Measurements from ENCODE around the gene ABCA13. TPM values are rescaled to one million over a fixed set of nuclear protein-coding genes. Genes with fewer than 3 reads are reported as not detected.
"Not testable (repeated sequence)": the region's sequence is repeated elsewhere in the genome, so short reads cannot be mapped to it uniquely, and the experiment has no call there.

The ABCA13 gene
- polyA plus RNA-seq, 3 donors: 0.53 to 0.86 (median 0.69) TPM

GRCh38 chr7:48175019-48175418, 3.8 kb downstream of the ABCA13 start:
- no peak for DNase-seq (ENCODE audit: low read depth in 3 of 3, low spot score in 2 of 3)

- no peak for DNase-seq (ENCODE audit: low read depth in 3 of 3, low spot score in 2 of 3)
Measured at GRCh38 chr7:48176356-48176893, 5.2 kb downstream of the ABCA13 start.

GRCh38 chr7:48177271-48177670, 6.0 kb downstream of the ABCA13 start:
- no peak for DNase-seq (ENCODE audit: low read depth in 3 of 3, low spot score in 2 of 3)

- no peak for DNase-seq (ENCODE audit: low read depth in 3 of 3, low spot score in 2 of 3)
Measured at GRCh38 chr7:48179496-48180030, 8.3 kb downstream of the ABCA13 start.

GRCh38 chr7:48180981-48181380, 9.7 kb downstream of the ABCA13 start:
- DNase-seq (ENCODE audit: low read depth in 3 of 3, low spot score in 2 of 3): no peak

- DNase-seq (ENCODE audit: low read depth in 3 of 3, low spot score in 2 of 3): no peak
Measured at GRCh38 chr7:48182718-48183369, 11.6 kb downstream of the ABCA13 start.

GRCh38 chr7:48183370-48183743, 12.1 kb downstream of the ABCA13 start:
- no peak for DNase-seq (ENCODE audit: low read depth in 3 of 3, low spot score in 2 of 3)

GRCh38 chr7:48183965-48184364, 12.7 kb downstream of the ABCA13 start:
- no peak for DNase-seq (ENCODE audit: low read depth in 3 of 3, low spot score in 2 of 3)

GRCh38 chr7:48188776-48189520, 17.7 kb downstream of the ABCA13 start:
- no peak for DNase-seq (ENCODE audit: low read depth in 3 of 3, low spot score in 2 of 3)

- no peak for DNase-seq (ENCODE audit: low read depth in 3 of 3, low spot score in 2 of 3)
Measured at GRCh38 chr7:48192996-48193395, 21.7 kb downstream of the ABCA13 start.

- no peak for DNase-seq (ENCODE audit: low read depth in 3 of 3, low spot score in 2 of 3)
Measured at GRCh38 chr7:48193421-48193820, 22.2 kb downstream of the ABCA13 start.

- not testable (repeated sequence) for DNase-seq (ENCODE audit: low read depth in 3 of 3, low spot score in 2 of 3)
Measured at GRCh38 chr7:48200946-48201589, 29.8 kb downstream of the ABCA13 start.

GRCh38 chr7:48202916-48203315, 31.7 kb downstream of the ABCA13 start:
- not testable (repeated sequence) for DNase-seq (ENCODE audit: low read depth in 3 of 3, low spot score in 2 of 3)

GRCh38 chr7:48207155-48207675, 36.0 kb downstream of the ABCA13 start:
- no peak for DNase-seq (ENCODE audit: low read depth in 3 of 3, low spot score in 2 of 3)

- no peak for DNase-seq (ENCODE audit: low read depth in 3 of 3, low spot score in 2 of 3)
Measured at GRCh38 chr7:48209004-48209600, 37.8 kb downstream of the ABCA13 start.

- DNase-seq (ENCODE audit: low read depth in 3 of 3, low spot score in 2 of 3): no peak
Measured at GRCh38 chr7:48213226-48213625, 42.0 kb downstream of the ABCA13 start.

GRCh38 chr7:48217266-48217665, 46.0 kb downstream of the ABCA13 start:
- DNase-seq (ENCODE audit: low read depth in 3 of 3, low spot score in 2 of 3): no peak

- DNase-seq (ENCODE audit: low read depth in 3 of 3, low spot score in 2 of 3): no peak
Measured at GRCh38 chr7:48217753-48218152, 46.5 kb downstream of the ABCA13 start.

- DNase-seq (ENCODE audit: low read depth in 3 of 3, low spot score in 2 of 3): no peak
Measured at GRCh38 chr7:48224042-48224441, 52.8 kb downstream of the ABCA13 start.

GRCh38 chr7:48225101-48225500, 53.8 kb downstream of the ABCA13 start:
- DNase-seq (ENCODE audit: low read depth in 3 of 3, low spot score in 2 of 3): no peak

- DNase-seq (ENCODE audit: low read depth in 3 of 3, low spot score in 2 of 3): no peak
Measured at GRCh38 chr7:48237354-48237753, 66.1 kb downstream of the ABCA13 start.

All from right renal cortex interstitium (tissue), 3 donors.